GM20431 (cell line): ENCODE measurements around the gene MICU1.
"Not testable (repeated sequence)": the region's sequence is repeated elsewhere in the genome, so short reads cannot be mapped to it uniquely, and the experiment has no call there.

Experiments used
- in situ Hi-C: fragments of 300-500 bp; cut with MseI, MboI; formaldehyde crosslinking; loops from one replicate; pipeline ENCODE4 v1.15.0; 2020; ENCODE audit warnings: low sequenced_read_pairs; ENCODE audit not compliant: unreplicated experiment

MICU1 gene

GRCh38 chr10:72509941-72510340 lies 115.9 kb downstream of the MICU1 start:
- in situ Hi-C loops: no loop called here

DNA sequence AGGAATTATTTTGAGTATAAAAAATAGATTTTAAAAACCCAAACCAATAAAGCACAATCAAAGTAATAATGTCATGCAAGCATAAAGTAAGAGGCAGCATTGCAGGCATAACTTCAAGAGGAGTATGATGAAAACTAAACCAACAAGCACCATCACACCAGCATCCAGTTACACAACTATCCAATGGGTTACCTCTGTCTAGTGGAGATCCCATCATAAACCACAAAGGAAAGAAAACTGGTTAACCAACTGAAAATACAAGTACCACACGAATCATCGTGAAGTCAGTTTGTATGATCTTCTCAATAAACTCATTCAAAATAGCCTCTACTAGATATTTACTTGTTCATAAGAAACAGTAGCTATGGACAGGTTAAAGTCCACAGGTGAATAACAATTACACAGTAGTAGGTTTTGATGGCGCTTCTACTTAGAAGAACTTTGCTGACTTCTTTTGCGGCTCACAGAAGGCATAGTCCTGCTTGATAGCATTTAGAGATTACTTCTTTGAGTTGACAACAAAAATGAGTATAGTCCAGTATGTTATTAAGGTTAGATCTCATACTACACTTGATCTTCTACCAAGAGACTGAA lies 116.6 kb downstream of the MICU1 start:
- in situ Hi-C loops: no loop called here

- in situ Hi-C loops: no loop called here
These were observed 117.8 kb downstream of the MICU1 start for GRCh38 chr10:72508033-72508432.

DNA sequence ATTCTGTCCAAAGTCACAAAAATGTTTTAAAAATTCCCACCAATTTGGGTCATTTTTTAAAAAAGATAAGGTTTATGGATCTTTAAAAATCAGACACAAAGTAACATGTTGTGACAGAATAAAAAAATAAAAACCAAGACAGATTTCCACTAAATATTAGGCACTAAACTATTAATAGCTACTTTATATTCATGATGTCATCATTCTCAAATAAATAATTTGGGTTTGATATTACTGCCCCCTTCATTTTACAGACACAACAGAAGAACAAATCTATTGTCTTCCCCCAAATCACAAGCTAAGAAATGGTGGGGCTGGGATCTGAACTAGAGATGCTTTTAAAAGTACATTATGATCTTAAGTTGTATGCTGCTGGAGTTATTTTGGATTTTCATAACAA lies 119.4 kb downstream of the MICU1 start:
- in situ Hi-C loops: no loop called here

DNA sequence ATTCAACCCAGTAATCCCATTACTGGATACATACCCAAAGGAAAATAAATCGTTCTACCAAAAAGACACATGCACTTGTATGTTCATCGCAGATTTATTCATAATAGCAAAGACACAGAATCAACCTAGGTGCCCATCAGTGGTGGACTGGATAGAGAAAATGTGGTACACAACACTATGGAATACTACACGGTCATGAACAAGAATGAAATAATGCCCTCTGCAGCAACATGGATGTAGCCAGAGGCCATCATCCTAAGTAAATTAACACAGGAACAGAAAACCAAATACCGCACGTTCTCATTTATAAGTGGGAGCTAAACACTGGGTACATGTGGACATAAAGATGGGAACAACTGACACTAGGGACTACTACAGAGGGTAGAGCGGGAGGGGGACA lies 120.4 kb downstream of the MICU1 start:
- in situ Hi-C loops: no loop called here

DNA sequence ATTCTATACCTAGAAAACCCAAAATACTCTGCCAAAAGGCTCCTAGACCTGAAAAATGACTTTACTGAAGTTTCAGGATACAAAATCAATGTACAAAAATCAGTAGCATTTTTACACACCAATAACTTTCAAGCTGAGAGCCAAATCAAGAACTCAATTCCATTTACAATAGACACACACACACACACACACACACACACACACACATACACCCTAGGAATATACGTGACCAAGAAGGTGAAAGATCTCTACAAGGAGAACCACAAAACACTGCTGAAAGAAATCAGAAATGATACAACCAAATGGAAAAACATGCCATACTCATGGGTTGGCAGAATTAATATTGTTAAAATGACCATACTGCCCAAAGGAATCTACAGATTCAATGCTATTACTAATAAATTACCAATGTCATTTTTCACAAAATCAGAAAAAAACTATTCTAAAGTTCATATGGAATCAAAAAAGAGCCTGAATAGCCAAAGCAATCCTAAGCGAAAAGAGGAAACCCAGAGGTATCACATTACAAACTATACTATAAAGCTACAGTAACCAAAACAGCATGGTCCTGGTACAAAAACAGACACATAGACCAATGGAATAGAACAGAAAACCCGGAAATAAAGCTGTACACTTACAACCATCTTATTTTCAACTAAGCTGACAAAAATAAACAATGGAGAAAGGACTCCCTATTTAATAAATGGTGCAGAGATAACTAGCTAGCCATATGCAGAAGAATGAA lies 122.0 kb downstream of the MICU1 start:
- in situ Hi-C loops: no loop called here

DNA sequence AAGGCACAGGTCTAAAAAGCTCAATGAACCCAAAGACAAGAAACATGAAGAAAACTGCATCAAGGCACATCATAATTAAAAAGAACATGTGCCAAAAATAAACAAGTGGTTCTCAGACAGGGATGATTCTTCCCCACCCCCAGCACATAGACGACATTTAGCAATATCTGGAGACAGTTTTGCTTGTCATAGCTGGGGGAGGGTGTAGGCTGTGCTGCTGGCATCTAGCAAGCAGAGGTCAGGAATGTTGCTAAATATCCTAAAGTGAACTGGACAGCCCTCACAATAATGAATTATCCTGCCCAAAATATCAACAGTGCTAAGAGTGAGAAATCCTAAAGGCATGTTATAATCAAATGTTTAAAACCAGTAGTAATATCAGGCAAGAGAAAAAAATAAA lies 122.6 kb downstream of the MICU1 start:
- in situ Hi-C loops: no loop called here

DNA sequence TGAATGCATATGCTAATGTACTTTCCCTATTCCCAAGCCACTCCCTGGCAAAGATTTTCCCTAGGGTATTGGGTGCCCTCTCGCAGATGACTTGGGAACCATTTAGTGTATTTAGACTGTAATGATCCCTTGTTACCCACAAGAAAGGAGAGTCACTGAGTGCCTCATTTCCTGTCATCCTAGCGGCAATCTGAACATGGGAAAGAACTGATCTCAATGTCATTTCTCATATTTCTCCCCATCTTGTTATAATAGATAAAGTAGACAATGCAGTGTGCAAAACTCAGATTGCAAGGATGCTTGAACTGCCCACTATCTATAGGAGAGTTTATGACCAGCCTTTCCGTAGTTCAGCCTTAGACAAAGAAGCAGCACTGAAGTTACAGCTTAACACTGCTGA lies 123.3 kb downstream of the MICU1 start:
- in situ Hi-C loops: no loop called here

DNA sequence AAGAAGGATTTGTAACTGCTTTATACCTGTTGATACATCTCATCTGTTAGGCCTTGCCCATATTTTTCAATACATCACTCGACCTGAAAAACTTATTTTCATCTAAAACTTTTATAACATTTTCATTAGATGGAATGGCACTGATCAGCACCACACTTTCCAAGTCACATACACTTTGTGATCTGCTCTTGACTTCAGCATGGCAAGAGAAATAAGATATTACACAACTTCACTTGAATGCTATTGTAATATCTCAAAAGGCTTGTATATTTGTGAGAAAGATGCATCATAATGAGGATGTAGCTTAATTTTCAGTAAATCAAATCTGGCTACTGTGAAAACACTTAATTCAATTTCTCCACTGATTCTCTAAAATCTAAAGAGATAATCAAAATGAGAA lies 126.2 kb downstream of the MICU1 start:
- in situ Hi-C loops: no loop called here

DNA sequence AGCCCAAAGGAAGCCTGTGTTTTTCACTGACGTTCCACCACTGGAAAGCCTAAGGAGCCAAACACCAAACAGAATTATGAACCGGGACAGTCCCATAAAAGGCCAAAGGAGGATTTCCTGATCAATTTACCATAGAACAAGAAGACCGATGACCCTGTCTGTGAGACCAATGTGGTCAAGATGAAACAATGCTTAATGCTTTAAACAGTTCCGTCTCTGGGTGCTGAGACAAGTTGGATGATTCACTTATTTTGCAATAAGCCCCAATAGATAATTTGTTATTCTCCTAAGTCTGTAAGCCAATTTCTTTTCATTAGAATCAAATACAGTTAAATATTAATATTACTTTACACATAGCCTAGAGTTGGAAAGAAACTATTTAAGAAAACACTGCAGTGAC lies 134.9 kb downstream of the MICU1 start:
- in situ Hi-C loops: no loop called here

DNA sequence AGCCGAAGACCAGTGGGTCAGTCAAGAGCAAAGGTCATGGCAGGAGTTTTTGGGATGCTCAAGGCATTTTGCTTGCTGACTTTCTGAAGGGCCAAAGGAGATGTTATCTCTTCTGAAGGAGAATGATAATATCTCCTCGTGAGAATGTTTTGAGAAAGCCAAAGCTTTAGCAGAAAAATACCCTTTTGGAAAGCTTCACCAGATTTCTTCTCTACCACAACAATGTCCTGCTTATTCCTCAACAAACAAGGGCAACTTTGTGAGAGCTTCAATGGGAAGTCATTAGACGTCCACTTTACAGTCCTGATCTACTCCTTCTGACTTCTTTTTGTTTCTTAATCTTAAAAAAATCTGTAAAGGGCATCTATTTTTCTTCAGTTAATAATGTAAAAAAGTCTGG lies 138.4 kb downstream of the MICU1 start:
- in situ Hi-C loops: no loop called here

DNA sequence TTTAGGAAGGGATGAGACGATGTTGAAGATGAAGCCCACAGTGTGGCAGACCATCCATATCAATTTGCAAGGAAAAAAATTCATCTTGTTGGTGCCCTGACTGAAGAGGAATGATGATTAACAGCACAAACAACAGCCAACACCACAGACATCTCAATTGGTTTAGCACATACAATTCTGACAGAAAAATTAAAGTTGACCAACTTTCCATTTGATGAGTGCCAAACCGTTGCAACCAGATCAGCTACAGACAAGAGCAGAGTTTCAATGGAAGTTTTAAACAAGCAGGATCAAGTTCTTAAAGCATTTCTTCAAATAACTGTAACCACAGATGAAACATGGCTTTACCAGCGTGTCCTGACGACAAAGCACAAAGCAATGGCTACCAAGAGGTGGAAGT lies 138.8 kb downstream of the MICU1 start:
- in situ Hi-C loops: no loop called here

DNA sequence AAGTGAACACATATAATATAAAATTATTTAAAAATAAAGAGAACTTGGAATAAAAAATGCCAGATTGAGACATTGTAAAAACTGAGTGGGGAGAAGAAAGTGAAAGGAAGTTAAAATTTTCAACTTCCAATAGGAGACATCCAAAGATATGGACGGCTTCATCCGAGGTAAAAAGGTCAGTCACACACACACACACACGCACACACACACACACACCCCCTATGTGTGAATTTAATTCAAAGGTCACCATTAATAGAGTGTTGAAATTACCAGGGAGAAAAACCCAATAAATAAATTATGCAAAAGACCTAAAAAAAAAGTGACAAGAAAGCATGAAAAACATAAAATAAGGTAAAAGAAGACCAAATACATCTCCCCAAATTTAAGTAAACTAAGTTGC lies 140.2 kb downstream of the MICU1 start:
- in situ Hi-C loops: no loop called here

GRCh38 chr10:72484521-72484920 lies 141.4 kb downstream of the MICU1 start:
- in situ Hi-C loops: no loop called here

GRCh38 chr10:72483471-72483870 lies 142.4 kb downstream of the MICU1 start:
- in situ Hi-C loops: no loop called here

GRCh38 chr10:72480861-72481260 lies 145.0 kb downstream of the MICU1 start:
- in situ Hi-C loops: no loop called here

GRCh38 chr10:72477463-72477862 lies 148.4 kb downstream of the MICU1 start:
- in situ Hi-C loops: no loop called here

- in situ Hi-C loops: no loop called here
These were observed 153.6 kb downstream of the MICU1 start for GRCh38 chr10:72472306-72472705.

DNA sequence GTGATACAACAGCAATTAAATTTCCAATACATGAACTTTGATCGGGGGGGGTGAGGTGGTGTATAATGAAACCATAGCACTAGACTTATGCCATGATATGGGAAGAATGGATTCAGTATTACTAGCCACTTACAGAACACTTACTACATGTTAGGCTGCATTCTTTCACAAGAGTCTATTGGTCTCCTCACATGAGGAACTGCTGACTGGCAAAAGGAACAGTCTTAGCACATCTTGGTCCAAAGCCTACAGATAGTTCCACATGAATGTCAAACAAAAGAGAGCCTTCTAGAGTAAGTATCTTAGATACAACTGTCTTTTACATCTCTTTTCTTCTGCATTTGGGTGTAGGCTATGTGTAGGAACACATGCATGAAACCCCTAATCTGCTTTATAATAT lies 155.2 kb downstream of the MICU1 start:
- in situ Hi-C loops: no loop called here

GRCh38 chr10:72467064-72467463 lies 158.8 kb downstream of the MICU1 start:
- in situ Hi-C loops: not testable (repeated sequence)

- in situ Hi-C loops: no loop called here
These were observed 159.9 kb downstream of the MICU1 start for GRCh38 chr10:72466018-72466417.

- in situ Hi-C loops: no loop called here
These were observed 161.4 kb downstream of the MICU1 start for GRCh38 chr10:72464438-72464837.
